IMR-90 (cell line): ENCODE data around the gene SUGCT. TPM values are rescaled to one million over a fixed set of nuclear protein-coding genes. Genes with fewer than 3 reads are reported as not detected.

Experiments used
- ATAC-seq: fragments of 200-7000 bp; cut with Tn5 transposase; 2 replicates; pipeline ENCODE4 v1.9.1; 2020; ENCODE audit warnings: low read depth, mild to moderate bottlenecking, moderate library complexity
- BruUV-seq: library from RNA; stranded (reverse); fragments of 400-500 nt; replicated peaks from 2 replicates; lab custom pipeline; 2021; lab: Mats Ljungman, UMichigan
- CTCF ChIA-PET: fragments of 300-600 bp; formaldehyde crosslinking; extraction: SDS; loops from one replicate; lab custom pipeline; 2021; ENCODE audit warnings: antibody characterized with exemption; lab: Yijun Ruan, JAX
- POLR2A ChIA-PET: fragments of 300-600 bp; sonication (Branson Sonifier 250); formaldehyde crosslinking; loops from one replicate; lab custom pipeline; 2022; ENCODE audit warnings: antibody characterized with exemption; ENCODE audit not compliant: unreplicated experiment; lab: Charles Lee
- DNase-seq: peaks from one replicate; pipeline ENCODE4 v3.0.0; 2013
- H2AFZ ChIP-seq: replicated peaks from 2 replicates; pipeline ENCODE3; 2013; ENCODE audit warnings: low read length, mild to moderate bottlenecking; ENCODE audit not compliant: poor library complexity
- H2AK5ac ChIP-seq: 2 replicates; pipeline ENCODE4 v1.6.1; 2013; ENCODE audit warnings: low read depth, low read length, inconsistent platforms
- H2AK9ac ChIP-seq: replicated peaks from 2 replicates; pipeline ENCODE3; 2013; ENCODE audit warnings: mild to moderate bottlenecking, low read depth, low read length, moderate library complexity; ENCODE audit not compliant: poor library complexity
- H2BK120ac ChIP-seq: 2 replicates; pipeline ENCODE4 v1.6.1; 2013; ENCODE audit warnings: low read depth, low read length, inconsistent platforms
- H2BK15ac ChIP-seq: 3 replicates; pipeline ENCODE4 v1.6.1; 2013; ENCODE audit warnings: low read depth, low read length, inconsistent platforms
- H2BK20ac ChIP-seq: 2 replicates; pipeline ENCODE4 v1.6.1; 2013; ENCODE audit warnings: low read depth, mild to moderate bottlenecking, inconsistent platforms, low read length, moderate library complexity
- H2BK5ac ChIP-seq: 2 replicates; pipeline ENCODE4 v1.6.1; 2013; ENCODE audit warnings: mild to moderate bottlenecking, low read depth, low read length, inconsistent platforms; ENCODE audit not compliant: poor library complexity, severe bottlenecking
- H3K14ac ChIP-seq: replicated peaks from 2 replicates; pipeline ENCODE4 v1.6.1; 2013; ENCODE audit warnings: low read depth, low read length, inconsistent platforms
- H3K18ac ChIP-seq: 2 replicates; pipeline ENCODE4 v1.6.1; 2013; ENCODE audit warnings: low read depth, low read length, control low read depth
- H3K23ac ChIP-seq: 2 replicates; pipeline ENCODE4 v1.6.1; 2013; ENCODE audit warnings: low read depth, low read length, inconsistent platforms
- H3K27ac ChIP-seq: 2 replicates; pipeline ENCODE4 v1.5.1; 2013; ENCODE audit warnings: mild to moderate bottlenecking, control low read depth, low read length; ENCODE audit not compliant: insufficient read depth
- H3K27me3 ChIP-seq: 2 replicates; pipeline ENCODE4 v1.6.1; 2013; ENCODE audit warnings: low read length; ENCODE audit not compliant: control insufficient read depth, insufficient read depth
- H3K36me3 ChIP-seq: 2 replicates; pipeline ENCODE4 v1.6.1; 2013; ENCODE audit warnings: low read length, mixed read lengths; ENCODE audit not compliant: control insufficient read depth, insufficient read depth
- H3K4ac ChIP-seq: 2 replicates; pipeline ENCODE4 v1.6.1; 2013; ENCODE audit warnings: low read depth, low read length, inconsistent platforms
- H3K4me1 ChIP-seq: 2 replicates; pipeline ENCODE4 v1.6.1; 2013; ENCODE audit warnings: low read length, mixed read lengths; ENCODE audit not compliant: control insufficient read depth, insufficient read depth
- H3K4me2 ChIP-seq: 2 replicates; pipeline ENCODE4 v1.6.1; 2013; ENCODE audit warnings: low read depth, mild to moderate bottlenecking, control low read depth, low read length, moderate library complexity
- H3K4me3 ChIP-seq: 2 replicates; pipeline ENCODE4 v1.5.1; 2013; ENCODE audit warnings: low read depth, mild to moderate bottlenecking, control low read depth, low read length, moderate library complexity; ENCODE audit not compliant: insufficient read depth
- H3K56ac ChIP-seq: 2 replicates; pipeline ENCODE4 v1.6.1; 2013; ENCODE audit warnings: low read length, inconsistent platforms; ENCODE audit not compliant: insufficient read depth; ENCODE audit errors: extremely low read depth
- H3K79me1 ChIP-seq, 2 experiments: 2 replicates each; pipeline ENCODE4 v1.6.1; 2013; ENCODE audit warnings: low read length in 2 of 2, inconsistent platforms in 1 of 2, low read depth in 1 of 2
- H3K9ac ChIP-seq: 2 replicates; pipeline ENCODE4 v1.6.1; 2013; ENCODE audit warnings: low read depth, low read length, control low read depth
- H3K9me1 ChIP-seq: 2 replicates; pipeline ENCODE4 v1.6.1; 2013; ENCODE audit warnings: low read length, inconsistent platforms; ENCODE audit not compliant: insufficient read depth
- H3K9me3 ChIP-seq: 2 replicates; pipeline ENCODE4 v1.6.1; 2013; ENCODE audit warnings: low read length; ENCODE audit not compliant: control insufficient read depth, insufficient read depth
- H4K20me1 ChIP-seq: 2 replicates; pipeline ENCODE4 v1.6.1; 2013; ENCODE audit warnings: low read length, inconsistent platforms; ENCODE audit not compliant: insufficient read depth
- H4K5ac ChIP-seq: 2 replicates; pipeline ENCODE4 v1.6.1; 2013; ENCODE audit warnings: mild to moderate bottlenecking, low read depth, low read length, control low read depth
- H4K8ac ChIP-seq, 2 experiments: 2 replicates each; pipeline ENCODE4 v1.6.1; 2013; ENCODE audit warnings: low read depth in 2 of 2, low read length in 2 of 2, control low read depth in 1 of 2, inconsistent platforms in 1 of 2
- H4K91ac ChIP-seq: 2 replicates; pipeline ENCODE4 v1.6.1; 2013; ENCODE audit warnings: low read depth, low read length, inconsistent platforms; ENCODE audit not compliant: insufficient read depth
- BHLHE40 ChIP-seq: fragments of 150-350 bp; IDR thresholded peaks from 2 replicates; pipeline ENCODE4 v1.6.1; 2016; ENCODE audit warnings: mild to moderate bottlenecking, low read depth, low read length
- CHD1 ChIP-seq: IDR thresholded peaks from 2 replicates; pipeline ENCODE4 v1.6.1; 2012; ENCODE audit warnings: low read depth, low read length, improper control_type of control experiment
- MAFK ChIP-seq: IDR thresholded peaks from 2 replicates; pipeline ENCODE4 v1.6.1; 2012; ENCODE audit warnings: low read depth, low read length, improper control_type of control experiment
- MAZ ChIP-seq: IDR thresholded peaks from 2 replicates; pipeline ENCODE4 v1.6.1; 2012; ENCODE audit warnings: low read depth, mild to moderate bottlenecking, low read length, improper control_type of control experiment, moderate library complexity, borderline replicate concordance
- RCOR1 ChIP-seq: IDR thresholded peaks from 2 replicates; pipeline ENCODE4 v1.6.1; 2012; ENCODE audit warnings: mild to moderate bottlenecking, low read length, improper control_type of control experiment; ENCODE audit not compliant: insufficient replicate concordance
- WGBS, 2 experiments: methylation state at CpG; one replicate each; pipeline versions ENCODE4 v1.1.5 to v1.1.7; 2013; ENCODE audit warnings: missing lambda C conversion rate in 2 of 2; ENCODE audit not compliant: insufficient read length in 1 of 2; ENCODE audit errors: extremely low coverage in 2 of 2; 5-methylcytosine and 5-hydroxymethylcytosine counted together
- dilution Hi-C: fragments of 300-500 bp; cut with HindIII; formaldehyde crosslinking; loops from one replicate; pipeline ENCODE4 v1.14.3; 2018; ENCODE audit warnings: low sequenced_read_pairs; ENCODE audit not compliant: unreplicated experiment
- in situ Hi-C: fragments of 300-500 bp; cut with MboI; formaldehyde crosslinking; loops from 3 replicates; pipeline ENCODE4 v1.14.3; 2019; ENCODE audit warnings: low sequenced_read_pairs, inconsistent platforms, mixed read lengths
- intact Hi-C: fragments of 100-400 bp; cut with micrococcal nuclease; formaldehyde crosslinking; loops from 2 replicates; pipeline ENCODE4 v1.10.0; 2022
- polyA plus RNA-seq, 3 experiments: library from polyadenylated mRNA; depleted of rRNA; stranded (reverse); fragments of >200 nt; gene quantifications; 2 replicates each; pipeline ENCODE4 v1.2.3, GENCODE V29; 2012; ENCODE audit warnings: low replicate concordance in 1 of 3
- total RNA-seq: library from RNA; depleted of rRNA; stranded (reverse); fragments of >200 nt; gene quantifications from 2 replicates; pipeline ENCODE4 v1.2.3, GENCODE V29; 2012
- TF ChIP-seq, protein P1 (sequence below): fragments of 150-350 bp; IDR thresholded peaks from 2 replicates; pipeline ENCODE4 v1.6.1; 2017; ENCODE audit warnings: mild to moderate bottlenecking, antibody characterized with exemption, low read length, low read depth
- TF ChIP-seq, protein P2 (sequence below): conservative IDR thresholded peaks from 2 replicates; pipeline ENCODE4 v1.5.1; 2012; ENCODE audit warnings: mild to moderate bottlenecking, low read depth, low read length, improper control_type of control experiment

SUGCT gene
- total and polyA plus RNA-seq, 2 of the 4 experiments (the other 2 are of a cell fraction), result 5.9 to 8.3 TPM

DNA sequence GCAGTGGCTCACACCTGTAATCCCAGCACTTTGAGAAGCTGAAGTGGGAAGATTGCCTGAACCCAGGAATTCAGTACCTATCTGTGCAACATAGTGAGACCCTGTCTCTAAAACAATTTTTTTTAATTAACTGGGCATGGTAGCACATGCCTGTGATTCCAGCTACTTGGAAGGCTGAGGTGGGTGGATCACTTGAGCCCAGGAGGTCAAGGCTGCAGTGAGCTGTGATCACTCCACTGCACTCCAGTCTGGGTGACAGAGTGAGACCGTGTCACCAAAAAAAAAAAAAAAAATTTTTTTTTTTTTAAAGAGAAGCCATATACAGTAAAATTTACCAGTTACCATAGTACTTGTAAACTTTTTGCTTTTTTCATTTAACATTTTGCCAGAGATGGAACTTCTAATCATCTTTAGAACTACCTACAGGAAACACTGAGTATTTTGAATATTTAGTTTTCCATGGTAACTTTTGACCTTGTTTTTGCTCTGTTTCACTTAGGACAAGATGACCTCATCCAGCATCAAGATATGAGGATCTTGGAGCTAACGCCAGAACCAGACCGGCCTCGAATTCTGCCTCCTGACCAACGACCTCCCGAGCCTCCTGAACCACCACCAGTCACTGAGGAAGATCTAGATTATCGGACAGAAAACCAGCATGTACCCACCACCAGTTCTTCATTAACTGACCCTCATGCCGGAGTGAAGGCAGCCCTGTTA is 41.0 kb upstream of the SUGCT start (continued):
- TF ChIP-seq BHLHE40 (no peak), RCOR1 (no peak)
- TF ChIP-seq, protein P1, sequence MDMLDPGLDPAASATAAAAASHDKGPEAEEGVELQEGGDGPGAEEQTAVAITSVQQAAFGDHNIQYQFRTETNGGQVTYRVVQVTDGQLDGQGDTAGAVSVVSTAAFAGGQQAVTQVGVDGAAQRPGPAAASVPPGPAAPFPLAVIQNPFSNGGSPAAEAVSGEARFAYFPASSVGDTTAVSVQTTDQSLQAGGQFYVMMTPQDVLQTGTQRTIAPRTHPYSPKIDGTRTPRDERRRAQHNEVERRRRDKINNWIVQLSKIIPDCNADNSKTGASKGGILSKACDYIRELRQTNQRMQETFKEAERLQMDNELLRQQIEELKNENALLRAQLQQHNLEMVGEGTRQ, result no peak

DNA sequence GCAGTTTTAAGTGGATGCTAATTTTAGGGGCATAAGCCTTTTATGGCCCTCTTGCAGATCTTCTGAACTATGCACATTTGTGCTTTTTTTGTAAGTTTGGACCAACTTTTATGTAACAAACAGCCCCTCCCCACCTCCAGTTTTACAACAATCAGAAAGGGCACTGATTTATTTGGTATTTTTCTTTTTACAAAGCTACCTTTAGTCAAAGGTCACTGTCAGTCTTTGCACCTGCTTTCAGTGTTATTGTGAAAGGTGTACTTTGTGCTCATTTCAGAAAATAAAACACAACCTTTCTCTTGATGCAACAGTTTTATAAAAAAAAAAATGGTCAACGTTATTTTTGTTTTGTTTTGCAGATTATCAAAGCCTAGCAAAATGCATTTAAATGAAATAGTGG is 39.6 kb upstream of the SUGCT start:
- TF ChIP-seq MAFK (no peak), BHLHE40 (no peak), CHD1 (no peak), MAZ (no peak)
- TF ChIP-seq, protein P2, sequence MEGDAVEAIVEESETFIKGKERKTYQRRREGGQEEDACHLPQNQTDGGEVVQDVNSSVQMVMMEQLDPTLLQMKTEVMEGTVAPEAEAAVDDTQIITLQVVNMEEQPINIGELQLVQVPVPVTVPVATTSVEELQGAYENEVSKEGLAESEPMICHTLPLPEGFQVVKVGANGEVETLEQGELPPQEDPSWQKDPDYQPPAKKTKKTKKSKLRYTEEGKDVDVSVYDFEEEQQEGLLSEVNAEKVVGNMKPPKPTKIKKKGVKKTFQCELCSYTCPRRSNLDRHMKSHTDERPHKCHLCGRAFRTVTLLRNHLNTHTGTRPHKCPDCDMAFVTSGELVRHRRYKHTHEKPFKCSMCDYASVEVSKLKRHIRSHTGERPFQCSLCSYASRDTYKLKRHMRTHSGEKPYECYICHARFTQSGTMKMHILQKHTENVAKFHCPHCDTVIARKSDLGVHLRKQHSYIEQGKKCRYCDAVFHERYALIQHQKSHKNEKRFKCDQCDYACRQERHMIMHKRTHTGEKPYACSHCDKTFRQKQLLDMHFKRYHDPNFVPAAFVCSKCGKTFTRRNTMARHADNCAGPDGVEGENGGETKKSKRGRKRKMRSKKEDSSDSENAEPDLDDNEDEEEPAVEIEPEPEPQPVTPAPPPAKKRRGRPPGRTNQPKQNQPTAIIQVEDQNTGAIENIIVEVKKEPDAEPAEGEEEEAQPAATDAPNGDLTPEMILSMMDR, result no peak
- no peak overlapping the region for H4K91ac ChIP-seq
- BruUV-seq, result no TSS peak
- H3K36me3 ChIP-seq, result peaks cover 21% of the 10 kb centered on the region
- no peak overlapping the region for H2BK5ac ChIP-seq
- H3K9ac ChIP-seq, result no peak overlapping the region
- no peak overlapping the region for H2AK5ac ChIP-seq
- ChIA-PET POLR2A (no interaction called here), CTCF (no interaction called here)
- no peak overlapping the region for H3K23ac ChIP-seq
- H3K4me1 ChIP-seq, result no peaks in the 10 kb centered on the region
- no peak overlapping the region for H4K8ac ChIP-seq
- H2BK120ac ChIP-seq, result no peak overlapping the region
- no peak overlapping the region for H3K4me2 ChIP-seq
- ATAC-seq (no peak), DNase-seq (no peak)
- H3K27me3 ChIP-seq, result no peaks in the 10 kb centered on the region
- H2AFZ ChIP-seq, result no peak overlapping the region
- dilution Hi-C loops, result no loop called here
- no peak overlapping the region for H2AK9ac ChIP-seq
- in situ Hi-C loops, result no loop called here
- no peaks in the 10 kb centered on the region for H3K9me1 ChIP-seq
- no peak overlapping the region for H3K18ac ChIP-seq
- H3K79me1 ChIP-seq, result peaks cover 10 to 14% of the 10 kb centered on the region in 2 experiments; a peak in 3 of 4 replicates
- intact Hi-C loops, result no loop called here
- H4K5ac ChIP-seq, result no peak overlapping the region
- H3K14ac ChIP-seq, result no peak overlapping the region
- no peaks in the 10 kb centered on the region for H3K9me3 ChIP-seq
- no peak overlapping the region for H3K27ac ChIP-seq
- no peak overlapping the region for H2BK15ac ChIP-seq
- H4K20me1 ChIP-seq, result no peaks in the 10 kb centered on the region
- no CpG with 5 or more reads among the region's 1 CpG for WGBS, 2 experiments
- H3K56ac ChIP-seq, result no peak overlapping the region
- H3K4ac ChIP-seq, result no peak overlapping the region
- no peak overlapping the region for H2BK20ac ChIP-seq
- no peak overlapping the region for H3K4me3 ChIP-seq
